Bone marrow (tissue), 2 donors: ENCODE data around the gene TMC5.
"Not testable (repeated sequence)": the region's sequence is repeated elsewhere in the genome, so short reads cannot be mapped to it uniquely, and the experiment has no call there.

Experiments
- DNase-seq, 2 donors: peaks; one replicate each; lab custom pipeline; 2025; lab: John Stamatoyannopoulos, UW

Gene TMC5

GRCh38 chr16:19406891-19407491 lies 10.7 kb upstream of the TMC5 start:
- DNase-seq, result no peak

- DNase-seq, result no peak
Measured at GRCh38 chr16:19410435-19411171, 7.1 kb upstream of the TMC5 start.

- DNase-seq, result no peak
Measured at GRCh38 chr16:19411298-19411697, 6.4 kb upstream of the TMC5 start.

GRCh38 chr16:19412055-19412454 lies 5.6 kb upstream of the TMC5 start:
- not testable (repeated sequence) for DNase-seq

- DNase-seq, result no peak
Measured at GRCh38 chr16:19415461-19415860, 2.2 kb upstream of the TMC5 start.

- no peak for DNase-seq
Measured at GRCh38 chr16:19415918-19416317, 1.8 kb upstream of the TMC5 start.

GRCh38 chr16:19418200-19418599 lies 517 bp downstream of the TMC5 start:
- no peak for DNase-seq

GRCh38 chr16:19419698-19420075 lies 2.0 kb downstream of the TMC5 start:
- DNase-seq, result no peak

- DNase-seq, result no peak
Measured at GRCh38 chr16:19424478-19424877, 6.8 kb downstream of the TMC5 start.

GRCh38 chr16:19430345-19430744 lies 12.7 kb downstream of the TMC5 start:
- DNase-seq, result no peak

- no peak for DNase-seq
Measured at GRCh38 chr16:19431636-19432340, 14.1 kb downstream of the TMC5 start.

- DNase-seq, result no peak
Measured at GRCh38 chr16:19432429-19432828, 14.7 kb downstream of the TMC5 start.

GRCh38 chr16:19434584-19434983 lies 16.9 kb downstream of the TMC5 start:
- no peak for DNase-seq

- no peak for DNase-seq
Measured at GRCh38 chr16:19436540-19436939, 18.9 kb downstream of the TMC5 start.

GRCh38 chr16:19437280-19437679 lies 19.6 kb downstream of the TMC5 start:
- DNase-seq, result no peak

- no peak for DNase-seq
Measured at GRCh38 chr16:19438739-19439138, 21.1 kb downstream of the TMC5 start.

GRCh38 chr16:19439483-19439882 lies 21.8 kb downstream of the TMC5 start:
- no peak for DNase-seq

GRCh38 chr16:19443659-19444058 lies 26.0 kb downstream of the TMC5 start:
- no peak for DNase-seq

GRCh38 chr16:19446300-19446846 lies 28.7 kb downstream of the TMC5 start:
- no peak for DNase-seq

GRCh38 chr16:19446886-19447285 lies 29.2 kb downstream of the TMC5 start:
- no peak for DNase-seq

GRCh38 chr16:19450186-19450585 lies 32.5 kb downstream of the TMC5 start:
- DNase-seq, result no peak

GRCh38 chr16:19458722-19459379 lies 41.2 kb downstream of the TMC5 start:
- DNase-seq, result no peak
